NCI-H2196 treated with DMSO at 0.1 percent for 48 hours (cell line): ENCODE measurements around the gene GALNT18.

ENCODE experiments used
- DNase-seq: peaks from one replicate; lab custom pipeline; 2025; ENCODE audit not compliant: unreplicated experiment; lab: John Stamatoyannopoulos, UW

The GALNT18 gene

GRCh38 chr11:11624926-11625325, 3.1 kb upstream of the GALNT18 start:
- no peak for DNase-seq

- no peak for DNase-seq
These were observed 2.4 kb upstream of the GALNT18 start for GRCh38 chr11:11624204-11624603.

GRCh38 chr11:11622772-11623171, 967 bp upstream of the GALNT18 start:
- DNase-seq = peak; percentile 20

GRCh38 chr11:11622340-11622706, 518 bp upstream of the GALNT18 start:
- DNase-seq = peak; percentile 36

GRCh38 chr11:11620921-11621572, 758 bp downstream of the GALNT18 start:
- DNase-seq = no peak

- peak; percentile 45 for DNase-seq
These were observed 1.5 kb downstream of the GALNT18 start for GRCh38 chr11:11620173-11620920.

- no peak for DNase-seq
These were observed 2.8 kb downstream of the GALNT18 start for GRCh38 chr11:11618973-11619435.

GRCh38 chr11:11615086-11615485, 6.7 kb downstream of the GALNT18 start:
- no peak for DNase-seq

- no peak for DNase-seq
These were observed 9.4 kb downstream of the GALNT18 start for GRCh38 chr11:11612439-11612838.

GRCh38 chr11:11611381-11611780, 10.4 kb downstream of the GALNT18 start:
- no peak for DNase-seq

GRCh38 chr11:11608783-11609232, 13.0 kb downstream of the GALNT18 start:
- no peak for DNase-seq

GRCh38 chr11:11607772-11608171, 14.0 kb downstream of the GALNT18 start:
- DNase-seq = no peak

- no peak for DNase-seq
These were observed 15.9 kb downstream of the GALNT18 start for GRCh38 chr11:11605821-11606450.

GRCh38 chr11:11605181-11605580, 16.6 kb downstream of the GALNT18 start:
- DNase-seq = no peak

- DNase-seq = no peak
These were observed 17.3 kb downstream of the GALNT18 start for GRCh38 chr11:11604370-11604990.

GRCh38 chr11:11602011-11602410, 19.8 kb downstream of the GALNT18 start:
- DNase-seq = no peak

GRCh38 chr11:11600288-11600687, 21.5 kb downstream of the GALNT18 start:
- no peak for DNase-seq

- DNase-seq = no peak
These were observed 23.6 kb downstream of the GALNT18 start for GRCh38 chr11:11598243-11598642.

- no peak for DNase-seq
These were observed 27.6 kb downstream of the GALNT18 start for GRCh38 chr11:11594162-11594561.

- DNase-seq = no peak
These were observed 29.6 kb downstream of the GALNT18 start for GRCh38 chr11:11592146-11592684.

- no peak for DNase-seq
These were observed 32.4 kb downstream of the GALNT18 start for GRCh38 chr11:11589437-11589836.
